GM13977 (cell line): Measurements from ENCODE around the gene RFT1.

Source experiments
- DNase-seq: peaks from one replicate; pipeline ENCODE4 v3.0.0; 2012; ENCODE audit warnings: low spot score
- in situ Hi-C: fragments of 300-500 bp; cut with MboI; formaldehyde crosslinking; loops from one replicate; pipeline ENCODE4 v1.12.0; 2022; ENCODE audit warnings: low sequenced_read_pairs, low pct_unique_long_range_greater_than_20kb, mixed read lengths, inconsistent platforms; ENCODE audit not compliant: unreplicated experiment
- TF ChIP-seq, protein P1 (sequence below): IDR thresholded peaks from 2 replicates; pipeline ENCODE4 v1.5.1; 2012; ENCODE audit warnings: mild to moderate bottlenecking, control low read depth; ENCODE audit not compliant: insufficient read depth; ENCODE audit errors: extremely low read depth, missing control alignments

RFT1 gene

DNA sequence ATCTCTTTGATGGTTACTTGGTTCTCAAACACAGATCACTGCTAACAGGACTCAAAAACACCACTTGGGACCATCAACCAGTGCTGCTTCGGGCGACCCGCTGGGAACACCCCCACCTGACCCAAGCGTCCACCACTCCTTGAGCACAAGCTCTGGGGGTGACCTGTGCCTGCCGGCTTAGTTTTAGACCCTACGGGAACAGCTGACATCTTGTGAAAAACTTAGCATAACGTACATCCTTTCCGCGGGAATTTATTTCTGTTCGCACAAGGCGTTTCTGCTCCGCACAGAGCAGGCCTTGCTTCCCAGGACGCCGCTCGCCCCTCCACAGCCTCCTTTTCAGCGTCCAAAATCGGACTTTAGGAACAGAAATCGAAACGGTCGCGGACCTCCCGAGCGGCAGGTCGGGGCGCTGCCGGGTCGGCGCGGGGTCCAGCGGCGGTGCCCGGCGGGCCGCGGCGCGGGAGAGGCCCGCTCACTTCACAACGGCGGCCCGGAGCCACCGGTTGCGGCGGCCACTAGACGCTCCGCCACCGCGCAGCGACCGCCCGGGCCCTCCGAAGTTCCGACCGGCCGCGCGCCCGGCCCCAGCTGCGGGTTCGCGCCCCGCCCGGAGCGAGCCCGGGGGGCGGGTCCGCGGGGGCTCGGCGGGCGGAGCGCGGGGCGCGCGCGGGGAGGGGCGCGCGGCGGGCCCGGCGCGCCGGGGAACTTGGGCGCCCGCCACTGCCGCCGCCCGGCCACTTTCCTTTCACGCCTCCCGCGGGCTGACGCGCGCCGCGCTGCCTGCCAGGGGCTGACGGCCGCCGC is 85.3 kb downstream of the RFT1 start:
- TF ChIP-seq, protein P1, sequence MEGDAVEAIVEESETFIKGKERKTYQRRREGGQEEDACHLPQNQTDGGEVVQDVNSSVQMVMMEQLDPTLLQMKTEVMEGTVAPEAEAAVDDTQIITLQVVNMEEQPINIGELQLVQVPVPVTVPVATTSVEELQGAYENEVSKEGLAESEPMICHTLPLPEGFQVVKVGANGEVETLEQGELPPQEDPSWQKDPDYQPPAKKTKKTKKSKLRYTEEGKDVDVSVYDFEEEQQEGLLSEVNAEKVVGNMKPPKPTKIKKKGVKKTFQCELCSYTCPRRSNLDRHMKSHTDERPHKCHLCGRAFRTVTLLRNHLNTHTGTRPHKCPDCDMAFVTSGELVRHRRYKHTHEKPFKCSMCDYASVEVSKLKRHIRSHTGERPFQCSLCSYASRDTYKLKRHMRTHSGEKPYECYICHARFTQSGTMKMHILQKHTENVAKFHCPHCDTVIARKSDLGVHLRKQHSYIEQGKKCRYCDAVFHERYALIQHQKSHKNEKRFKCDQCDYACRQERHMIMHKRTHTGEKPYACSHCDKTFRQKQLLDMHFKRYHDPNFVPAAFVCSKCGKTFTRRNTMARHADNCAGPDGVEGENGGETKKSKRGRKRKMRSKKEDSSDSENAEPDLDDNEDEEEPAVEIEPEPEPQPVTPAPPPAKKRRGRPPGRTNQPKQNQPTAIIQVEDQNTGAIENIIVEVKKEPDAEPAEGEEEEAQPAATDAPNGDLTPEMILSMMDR: peak; percentile 25
- in situ Hi-C loops: no loop called here
- DNase-seq: peak; percentile 91

DNA sequence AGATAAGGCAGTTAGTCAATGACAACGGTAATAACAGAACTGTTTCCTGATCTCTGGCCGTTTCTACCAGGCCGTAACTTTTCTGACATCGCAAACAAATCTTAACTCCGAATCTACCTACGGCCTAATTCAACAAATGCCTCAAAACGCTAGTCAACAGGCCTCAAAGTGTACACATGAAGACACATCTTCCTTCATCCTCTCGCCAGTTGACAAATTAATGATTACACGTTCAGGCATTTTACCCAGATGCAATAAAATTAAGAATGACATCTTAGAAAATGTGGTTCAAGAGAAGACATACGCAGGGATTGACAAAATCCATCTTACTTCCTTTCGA is 85.9 kb downstream of the RFT1 start:
- DNase-seq: no peak
- TF ChIP-seq, protein P1: no peak
- in situ Hi-C loops: no loop called here

DNA sequence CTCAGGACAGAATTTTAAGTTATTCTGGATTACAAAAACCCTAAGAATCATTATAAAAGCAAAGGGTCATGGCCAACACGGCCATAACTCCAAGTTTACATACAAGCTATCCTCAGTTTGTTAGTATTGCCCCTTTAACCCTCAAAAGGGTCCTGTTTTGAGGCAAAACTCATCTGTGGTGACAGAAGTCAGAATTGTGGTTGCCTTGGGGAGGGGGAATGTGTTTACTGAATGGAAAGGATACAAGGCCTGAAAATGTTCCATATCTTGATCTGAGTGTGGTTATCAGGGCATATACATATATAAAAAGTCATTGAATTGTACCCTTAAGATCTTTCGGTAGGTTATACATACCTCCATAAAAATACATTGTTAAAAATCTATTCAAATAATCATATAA is 86.5 kb downstream of the RFT1 start:
- DNase-seq: no peak
- in situ Hi-C loops: no loop called here
- TF ChIP-seq, protein P1: no peak

DNA sequence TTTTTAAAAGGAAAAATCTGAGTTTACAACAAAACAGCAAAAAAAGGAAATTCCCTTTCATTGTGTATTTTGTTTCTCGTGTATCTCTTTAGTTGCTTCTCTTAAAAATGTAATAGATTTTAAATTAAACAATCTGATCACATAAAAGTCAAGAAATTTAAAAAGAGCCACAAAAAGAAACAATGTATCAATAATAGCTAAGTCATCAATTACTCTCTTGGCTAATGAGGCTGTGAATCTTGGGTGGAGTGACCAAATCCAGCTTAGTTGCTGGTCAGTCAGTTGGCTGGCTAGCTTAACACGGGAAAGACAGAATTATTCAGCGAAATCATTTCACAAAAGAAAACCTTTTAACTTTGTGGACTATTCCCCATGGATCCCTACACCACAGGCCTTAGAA is 87.6 kb downstream of the RFT1 start:
- in situ Hi-C loops: no loop called here
- no peak for DNase-seq
- TF ChIP-seq, protein P1: no peak

DNA sequence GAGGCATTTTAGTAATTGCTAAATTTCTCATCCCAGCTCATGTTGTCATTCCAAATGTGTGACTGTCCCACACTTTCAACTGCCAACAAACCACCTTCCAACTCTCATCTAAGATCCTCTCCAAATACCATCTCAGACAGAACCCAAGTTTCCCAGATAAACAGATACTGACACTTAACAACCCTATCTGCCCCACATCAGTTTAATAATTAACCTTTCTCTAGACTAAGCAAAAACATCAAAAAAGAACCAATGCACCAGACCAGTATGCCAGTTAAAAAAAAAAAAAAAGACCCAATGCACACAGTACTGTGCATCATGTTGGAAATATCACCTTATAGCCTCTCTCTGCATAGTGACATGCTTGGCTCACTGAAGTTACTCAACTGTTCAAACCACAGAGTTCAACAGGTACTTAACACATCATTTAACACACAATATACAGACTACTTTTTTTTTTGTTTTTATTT is 89.8 kb downstream of the RFT1 start:
- in situ Hi-C loops: no loop called here
- TF ChIP-seq, protein P1: no peak
- no peak for DNase-seq

DNA sequence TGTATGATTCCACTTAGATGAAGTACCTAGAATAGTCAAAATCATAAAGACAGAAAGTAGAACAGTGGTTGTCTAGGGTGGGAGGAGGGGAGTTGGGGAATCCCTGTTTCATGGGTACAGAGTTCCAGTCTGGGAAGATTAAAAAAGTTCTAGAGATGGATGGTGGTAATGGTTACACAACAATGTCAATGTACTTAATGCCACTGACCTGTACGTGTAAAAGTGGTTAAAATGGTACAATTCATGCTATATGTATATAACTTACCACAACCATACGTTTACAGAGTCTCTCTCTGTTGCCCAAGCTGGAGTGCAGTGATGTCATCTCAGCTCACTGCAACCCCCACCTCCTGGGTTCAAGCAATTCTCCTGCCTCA is 90.9 kb downstream of the RFT1 start:
- no peak for DNase-seq
- TF ChIP-seq, protein P1: no peak
- in situ Hi-C loops: no loop called here
